HG03354 (cell line): ENCODE measurements around the gene OR56A4.

Experiments
- ATAC-seq: cut with Tn5 transposase; IDR thresholded peaks from one replicate; pipeline ENCODE4 v1.9.1; 2021; ENCODE audit warnings: mild to moderate bottlenecking; ENCODE audit not compliant: unreplicated experiment, poor library complexity, severe bottlenecking

The OR56A4 gene, protein sequence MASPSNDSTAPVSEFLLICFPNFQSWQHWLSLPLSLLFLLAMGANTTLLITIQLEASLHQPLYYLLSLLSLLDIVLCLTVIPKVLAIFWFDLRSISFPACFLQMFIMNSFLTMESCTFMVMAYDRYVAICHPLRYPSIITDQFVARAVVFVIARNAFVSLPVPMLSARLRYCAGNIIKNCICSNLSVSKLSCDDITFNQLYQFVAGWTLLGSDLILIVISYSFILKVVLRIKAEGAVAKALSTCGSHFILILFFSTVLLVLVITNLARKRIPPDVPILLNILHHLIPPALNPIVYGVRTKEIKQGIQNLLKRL

GRCh38 chr11:6006846-6007245 is at the start of gene OR56A4:
OR56A4 (minus strand) TSS chr11:6006946; CDS start chr11:6002992, 3,954 bp downstream.
- ATAC-seq, result no peak

GRCh38 chr11:6055569-6055968 is 48.8 kb upstream of the OR56A4 start:
- no peak for ATAC-seq

DNA sequence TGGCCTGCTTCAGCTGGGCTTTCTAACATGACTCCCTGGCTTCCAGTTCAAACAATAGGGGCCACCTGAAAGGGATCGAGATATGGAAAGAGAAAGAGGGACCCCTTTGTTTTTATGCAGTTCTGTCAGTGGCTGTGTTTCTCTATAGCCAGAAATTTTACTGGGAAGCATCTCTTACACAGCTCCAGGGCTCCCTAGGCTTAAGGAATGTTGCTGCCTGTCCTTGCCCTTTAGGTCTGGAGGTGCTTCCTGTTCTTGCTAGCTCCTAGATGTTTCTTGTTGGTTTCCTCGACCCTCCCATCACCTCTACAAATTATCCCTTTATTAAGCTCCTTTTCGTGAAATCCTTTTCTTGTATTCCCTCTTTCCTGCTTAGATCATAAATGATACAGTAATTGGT is 45.6 kb upstream of the OR56A4 start:
- ATAC-seq, result no peak

GRCh38 chr11:6040874-6041273 is 34.1 kb upstream of the OR56A4 start:
- no peak for ATAC-seq

DNA sequence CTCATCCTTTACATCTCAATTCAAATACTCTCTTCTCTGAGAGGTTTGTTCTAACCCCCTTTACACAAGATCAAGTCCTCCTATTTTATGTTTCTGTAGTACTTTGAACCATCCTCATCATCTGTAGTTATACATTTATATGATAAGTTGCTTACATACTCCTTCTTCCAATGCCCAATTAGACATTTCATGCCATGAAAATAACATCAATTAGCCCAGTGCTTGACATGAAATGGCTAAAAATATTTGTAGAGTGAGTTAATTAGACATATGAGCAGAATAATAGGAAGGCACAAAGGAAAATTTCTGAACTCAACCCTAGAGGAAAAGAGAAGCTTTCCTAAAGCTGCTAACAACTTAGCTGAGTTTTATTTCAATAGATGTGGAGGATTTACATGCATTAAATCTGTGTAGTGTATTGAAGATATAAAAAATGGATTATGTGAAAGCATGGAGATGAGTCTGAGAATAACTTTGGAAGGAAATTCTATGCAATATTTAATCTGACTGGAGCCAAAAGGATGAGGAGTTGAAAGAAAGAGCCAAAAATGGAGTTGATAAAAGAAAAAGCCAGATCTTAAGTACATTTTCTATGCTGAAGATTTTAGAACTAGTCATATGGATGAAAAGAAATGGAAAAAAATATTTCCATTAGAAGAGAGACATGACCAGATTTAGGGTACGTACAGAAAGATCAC is 24.1 kb upstream of the OR56A4 start, which contains the start of gene OR56A1:
Gene OR56A1 (minus strand): TSS at position 51 of the 698 bp plus-strand sequence. CDS start 3,066 bp downstream, outside the sequence.
- ATAC-seq, result no peak

DNA sequence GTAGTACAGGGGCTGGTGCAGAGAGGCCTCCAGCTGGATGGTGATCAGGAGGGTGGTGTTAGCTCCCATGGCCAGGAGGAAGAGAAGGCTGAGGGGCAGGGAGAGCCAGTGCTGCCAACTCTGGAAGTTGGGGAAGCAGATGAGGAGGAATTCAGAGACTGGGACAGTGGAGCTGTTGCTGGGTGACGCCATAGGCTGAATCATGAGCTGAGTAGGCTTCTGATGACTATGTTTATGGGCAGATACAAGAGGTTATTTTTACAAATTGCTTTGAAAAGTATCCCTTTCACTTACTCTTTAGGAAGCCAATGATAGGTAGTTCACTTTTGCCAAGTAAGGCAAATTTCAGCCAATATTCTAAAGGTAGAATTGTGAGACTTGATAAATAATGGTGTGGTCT is 20.8 kb upstream of the OR56A4 start:
- no peak for ATAC-seq

GRCh38 chr11:6025056-6025455 is 18.3 kb upstream of the OR56A4 start:
- no peak for ATAC-seq

DNA sequence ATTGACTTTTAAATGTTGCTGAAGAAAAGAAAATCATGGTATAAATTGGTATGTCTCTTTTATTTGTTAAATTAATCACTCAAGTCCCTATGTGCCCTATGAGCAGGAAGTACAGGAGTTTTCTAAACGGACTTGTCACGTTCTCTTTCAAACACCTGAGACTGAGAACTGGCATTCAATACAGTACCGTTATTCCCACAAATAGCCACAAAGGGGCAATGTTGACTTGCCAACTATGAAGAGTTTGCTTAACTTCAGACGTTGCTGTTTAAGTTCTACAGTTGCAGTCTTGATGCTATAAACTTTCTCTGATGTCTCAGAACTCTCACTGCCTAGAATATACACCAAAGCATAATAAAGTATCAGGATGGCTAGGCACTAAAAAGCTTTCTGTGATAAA is 16.2 kb upstream of the OR56A4 start:
- no peak for ATAC-seq

DNA sequence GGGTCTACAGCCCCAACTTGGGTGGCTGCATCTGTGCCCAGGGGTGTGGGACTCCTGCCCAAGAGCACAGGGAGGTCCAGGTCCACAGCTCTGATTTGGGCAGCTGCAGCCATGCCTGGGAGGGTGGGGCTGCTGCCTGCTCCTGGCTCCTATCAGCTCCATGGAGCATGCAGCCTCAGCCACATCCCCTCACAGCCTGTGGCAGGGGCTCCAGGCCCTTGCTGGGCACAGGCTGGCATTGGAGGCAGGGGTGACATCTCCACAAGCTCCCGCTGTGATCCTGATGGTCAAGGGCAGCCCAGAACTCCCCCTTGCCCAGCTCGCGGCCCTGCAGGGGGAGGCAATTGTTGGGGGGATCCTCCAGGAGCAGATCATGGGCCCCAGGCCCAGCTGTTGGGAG is 6.3 kb upstream of the OR56A4 start:
- ATAC-seq, result no peak

GRCh38 chr11:6012035-6012668 is 5.4 kb upstream of the OR56A4 start:
- ATAC-seq, result no peak

DNA sequence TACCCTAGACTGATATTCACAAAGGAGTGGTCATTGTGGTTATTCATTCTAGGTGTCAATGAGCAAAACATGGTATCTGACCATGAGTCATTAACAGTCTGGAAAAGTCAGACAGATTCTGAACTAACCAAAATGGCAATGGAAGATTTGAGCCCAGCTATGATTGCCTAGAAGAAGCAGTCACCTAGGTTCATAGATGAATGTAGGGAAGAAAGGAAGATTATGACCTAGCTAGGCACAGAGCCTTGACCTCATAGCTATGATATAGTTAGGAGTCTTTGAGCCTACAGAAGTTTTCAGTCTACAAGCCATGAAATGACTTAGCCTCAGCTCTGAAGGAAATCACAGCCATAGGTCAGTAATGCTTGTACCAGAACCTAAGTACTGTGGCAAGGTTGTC is 351 bp downstream of the OR56A4 start:
- ATAC-seq, result no peak

GRCh38 chr11:6002202-6002699 is 4.5 kb downstream of the OR56A4 start:
- no peak for ATAC-seq

DNA sequence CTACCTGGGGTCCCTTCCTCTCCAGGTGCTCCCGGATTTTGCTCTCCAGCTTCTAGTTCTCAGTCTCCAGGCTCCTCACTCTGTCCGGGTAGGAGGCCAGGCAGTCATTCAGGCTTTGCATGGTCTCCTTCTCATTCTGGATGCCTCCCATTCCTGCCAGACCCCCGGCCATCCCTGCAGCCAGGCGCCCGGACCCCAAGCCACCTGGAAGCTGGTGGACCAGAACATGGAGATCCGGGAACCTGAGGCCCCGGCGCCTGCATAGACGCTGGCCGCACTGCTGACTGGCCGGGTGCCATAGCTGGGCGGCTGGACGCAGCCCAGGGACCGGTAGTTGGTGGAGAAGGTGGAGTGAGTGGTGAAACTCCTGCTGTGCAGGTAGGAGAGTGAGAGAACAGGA is 12.0 kb downstream of the OR56A4 start:
- ATAC-seq, result no peak

- no peak for ATAC-seq
Measured at GRCh38 chr11:5992604-5993251, 14.0 kb downstream of the OR56A4 start.

DNA sequence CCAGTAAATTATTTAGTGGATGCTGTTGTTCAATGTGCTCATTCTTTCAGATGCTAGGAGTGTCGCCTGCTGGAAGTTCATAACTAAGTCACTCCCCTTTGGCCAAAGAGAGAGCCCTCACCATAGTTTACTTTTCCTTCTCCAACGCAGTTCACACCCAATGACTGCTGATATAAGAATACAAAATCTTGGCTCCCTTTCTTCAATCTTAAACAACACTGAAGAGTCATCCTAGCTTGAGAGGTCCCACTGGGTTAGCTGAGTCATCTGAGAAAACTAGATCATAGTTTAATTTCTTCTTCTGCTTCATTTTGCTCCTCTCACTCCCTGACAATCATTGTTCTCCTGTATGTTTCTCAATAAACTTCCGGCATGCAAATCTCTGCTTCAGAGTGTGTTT is 14.6 kb downstream of the OR56A4 start:
- ATAC-seq, result no peak

- no peak for ATAC-seq
Measured at GRCh38 chr11:5989203-5989602, 17.5 kb downstream of the OR56A4 start.

DNA sequence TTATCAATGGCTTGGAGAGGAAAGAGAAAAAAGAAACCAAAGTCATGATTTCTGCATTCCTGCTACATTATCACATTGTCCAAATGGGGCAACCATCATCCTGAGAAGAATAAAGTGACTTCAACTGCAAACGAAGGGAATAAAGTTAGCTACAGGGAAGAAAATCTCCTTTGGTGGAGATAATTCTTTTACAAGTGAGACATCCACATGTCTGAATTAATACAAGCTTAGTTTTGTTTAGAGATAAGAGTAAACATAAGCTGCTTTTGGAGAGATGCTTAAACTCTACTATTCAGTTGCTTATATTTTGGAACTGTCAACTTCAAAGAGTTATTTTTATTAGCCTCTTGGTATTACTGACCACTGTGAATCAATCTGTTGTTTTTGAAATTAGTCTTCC is 19.9 kb downstream of the OR56A4 start, which contains the start of gene OR52L1:
Gene OR52L1 (minus strand): TSS at position 101 of the 400 bp plus-strand sequence. CDS start 55 bp downstream, at position 46.
- no peak for ATAC-seq

- no peak for ATAC-seq
Measured at GRCh38 chr11:5983443-5983842, 23.3 kb downstream of the OR56A4 start.

DNA sequence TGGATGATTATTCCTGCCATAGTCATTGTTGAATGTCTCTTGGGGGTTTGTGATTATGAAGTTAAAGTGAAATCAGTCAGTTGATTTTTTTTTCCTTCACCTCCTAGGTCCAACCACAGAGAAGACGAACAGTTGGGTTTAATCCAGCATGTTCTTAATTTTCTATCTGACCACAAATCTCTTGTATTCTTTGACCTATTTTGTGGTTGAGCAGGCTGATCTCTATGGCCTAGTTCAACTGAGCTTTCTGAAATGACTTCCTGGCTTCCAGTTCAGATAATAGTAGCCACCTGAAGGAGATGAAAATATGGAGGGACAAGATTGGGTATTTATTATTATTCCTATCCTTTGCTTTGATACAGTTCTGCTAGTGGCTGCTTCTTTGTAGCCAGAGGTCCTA is 33.2 kb downstream of the OR56A4 start:
- no peak for ATAC-seq

- ATAC-seq, result no peak
Measured at GRCh38 chr11:5968394-5968793, 38.4 kb downstream of the OR56A4 start, which contains the start of gene OR56A5. OR56A5 (minus strand) TSS chr11:5968494; CDS start chr11:5968494, 0 bp downstream.
